OCI-LY1 (cell line): ENCODE results near the gene CFAP58.

ENCODE experiments used
- H2AFZ ChIP-seq: fragments of 200-600 bp; sonication (generic), shearing (Covaris generic); 2 replicates; pipeline ENCODE4 v1.6.0; 2014; ENCODE audit warnings: antibody characterized with exemption, mild to moderate bottlenecking, low read length
- H3F3A ChIP-seq: fragments of 200-600 bp; sonication (generic), shearing (Covaris generic); 2 replicates; pipeline ENCODE4 v1.6.0; 2014; ENCODE audit warnings: mild to moderate bottlenecking, antibody characterized with exemption, low read length, moderate library complexity; ENCODE audit not compliant: insufficient read depth
- H3K27ac ChIP-seq: fragments of 200-600 bp; sonication (generic); 2 replicates; pipeline ENCODE4 v1.5.1; 2014; ENCODE audit warnings: low read length, mixed run types, mild to moderate bottlenecking, low read depth; ENCODE audit not compliant: poor library complexity, severe bottlenecking
- H3K27me3 ChIP-seq: fragments of 200-600 bp; sonication (generic); 2 replicates; pipeline ENCODE4 v1.6.0; 2014; ENCODE audit warnings: antibody characterized with exemption, mild to moderate bottlenecking, low read length, moderate library complexity; ENCODE audit not compliant: insufficient read depth
- H3K36me3 ChIP-seq: fragments of 200-600 bp; sonication (generic); 2 replicates; pipeline ENCODE4 v1.6.1; 2014; ENCODE audit warnings: mild to moderate bottlenecking, antibody characterized with exemption, low read length, moderate library complexity, mixed read lengths; ENCODE audit not compliant: insufficient read depth
- H3K4me1 ChIP-seq: fragments of 200-600 bp; sonication (generic); 2 replicates; pipeline ENCODE4 v1.5.1; 2014; ENCODE audit warnings: mild to moderate bottlenecking, low read length, moderate library complexity; ENCODE audit not compliant: insufficient read depth, severe bottlenecking
- H3K4me2 ChIP-seq: fragments of 200-600 bp; sonication (generic), shearing (Covaris generic); 2 replicates; pipeline ENCODE4 v1.6.1; 2014; ENCODE audit warnings: low read length
- H3K4me3 ChIP-seq: fragments of 200-600 bp; sonication (generic); 2 replicates; pipeline ENCODE4 v1.5.1; 2014; ENCODE audit warnings: low read length, low read depth, mild to moderate bottlenecking, mixed read lengths; ENCODE audit not compliant: poor library complexity, severe bottlenecking
- H3K79me2 ChIP-seq: fragments of 200-600 bp; shearing (Covaris generic); 2 replicates; pipeline ENCODE4 v1.6.1; 2016; ENCODE audit warnings: mixed run types, low read length, mixed read lengths; ENCODE audit not compliant: insufficient read depth
- H3K9ac ChIP-seq: fragments of 200-600 bp; sonication (generic), shearing (Covaris generic); 2 replicates; pipeline ENCODE4 v1.6.1; 2014; ENCODE audit warnings: mild to moderate bottlenecking, low read length, mixed read lengths
- H3K9me2 ChIP-seq: fragments of 200-600 bp; sonication (generic), shearing (Covaris generic); 2 replicates; pipeline ENCODE4 v1.6.1; 2014; ENCODE audit warnings: low read depth, mild to moderate bottlenecking, low read length, mixed read lengths
- H3K9me3 ChIP-seq: fragments of 200-600 bp; shearing (Covaris generic); 2 replicates; pipeline ENCODE4 v1.6.1; 2014; ENCODE audit warnings: low read length, mixed read lengths
- H4K20me1 ChIP-seq: fragments of 200-600 bp; sonication (generic), shearing (Covaris generic); 2 replicates; pipeline ENCODE4 v1.6.0; 2016; ENCODE audit warnings: mild to moderate bottlenecking, low read length; ENCODE audit not compliant: insufficient read depth
- CTCF ChIP-seq: fragments of 200-600 bp; sonication (generic), shearing (Covaris generic); IDR thresholded peaks from 2 replicates; pipeline ENCODE4 v1.5.1; 2017; ENCODE audit warnings: mild to moderate bottlenecking, antibody characterized with exemption, low read length, moderate library complexity, mixed read lengths
- EZH2 ChIP-seq: fragments of 200-600 bp; sonication (generic), shearing (Covaris generic); IDR thresholded peaks from 2 replicates; pipeline ENCODE4 v1.8.0; 2017; ENCODE audit warnings: borderline replicate concordance, mixed run types, mild to moderate bottlenecking, antibody characterized with exemption, low read length, moderate library complexity, mixed read lengths

Gene CFAP58

GRCh38 chr10:104332243-104333031 lies 21.2 kb upstream of the CFAP58 start:
- no peaks in the 10 kb centered on the region for H4K20me1 ChIP-seq

GRCh38 chr10:104333032-104333727 lies 20.5 kb upstream of the CFAP58 start:
- no peaks in the 10 kb centered on the region; the same call in 1 of the 2 replicates for H3K36me3 ChIP-seq
- H3K9me3 ChIP-seq: no peaks in the 10 kb centered on the region
- peaks cover 24% of the 10 kb centered on the region for H3K4me1 ChIP-seq
- H2AFZ ChIP-seq: no peak overlapping the region
- no peak overlapping the region for H3K4me2 ChIP-seq
- H3K9ac ChIP-seq: no peak overlapping the region
- H3K4me3 ChIP-seq: no peak overlapping the region
- H3K27me3 ChIP-seq: no peaks in the 10 kb centered on the region
- H3K79me2 ChIP-seq: no peaks in the 10 kb centered on the region
- H3K27ac ChIP-seq: no peak overlapping the region
- H4K20me1 ChIP-seq: no peaks in the 10 kb centered on the region
- H3K9me2 ChIP-seq: no peaks in the 10 kb centered on the region
- TF ChIP-seq EZH2 (no peak), CTCF (no peak)
- no peaks in the 10 kb centered on the region for H3F3A ChIP-seq

More at GRCh38 chr10:104332243-104333031, 21.2 kb upstream of the CFAP58 start:
- Histone ChIP-seq H3K27me3 (no peaks in the 10 kb centered on the region), H3K36me3 (no peaks in the 10 kb centered on the region; the same call in 1 of the 2 replicates), H3K27ac (no peak overlapping the region), H3K4me1 (peaks cover 22% of the 10 kb centered on the region), H3K4me3 (no peak overlapping the region), H3K9ac (no peak overlapping the region), H3F3A (no peaks in the 10 kb centered on the region), H3K9me2 (no peaks in the 10 kb centered on the region), H3K9me3 (no peaks in the 10 kb centered on the region), H3K4me2 (no peak overlapping the region), H2AFZ (no peak overlapping the region), H3K79me2 (no peaks in the 10 kb centered on the region)
- TF ChIP-seq CTCF (no peak), EZH2 (no peak)

GRCh38 chr10:104333728-104334373 lies 19.8 kb upstream of the CFAP58 start:
- Histone ChIP-seq H2AFZ (no peak overlapping the region), H3F3A (no peaks in the 10 kb centered on the region), H3K9me3 (no peaks in the 10 kb centered on the region), H3K79me2 (no peaks in the 10 kb centered on the region), H3K27ac (no peak overlapping the region), H3K36me3 (no peaks in the 10 kb centered on the region; the same call in 1 of the 2 replicates), H3K4me2 (no peak overlapping the region), H3K27me3 (no peaks in the 10 kb centered on the region), H3K4me3 (no peak overlapping the region), H3K9me2 (no peaks in the 10 kb centered on the region), H4K20me1 (no peaks in the 10 kb centered on the region), H3K4me1 (peaks cover 17% of the 10 kb centered on the region), H3K9ac (no peak overlapping the region)
- no peak for TF ChIP-seq CTCF
- TF ChIP-seq EZH2: no peak
